ENCODE measurements around the gene AGBL4.

AGBL4 gene

GRCh38 chr1:49197081-49197480, 826.7 kb downstream of the AGBL4 start:
- no peaks in the 10 kb centered on the region for H3K9me3 ChIP-seq (ENCODE audit: low read depth, low read length)
- H3K36me3 ChIP-seq (ENCODE audit: insufficient read depth, low read length) = no peaks in the 10 kb centered on the region
- TF ChIP-seq FOXP2 (optimal IDR thresholded peaks at IDR 0.05; ENCODE audit: control extremely low read depth, extremely low read length, insufficient read depth) (no peak), EZH2 (IDR thresholded peaks at IDR 0.05) (no peak), POLR2AphosphoS5 (IDR thresholded peaks at IDR 0.05; ENCODE audit: borderline replicate concordance, low read depth, low read length) (no peak)
- DNase-seq (ENCODE audit: low read depth, low spot score) = no peak
- no peak overlapping the region for H3K9ac ChIP-seq (ENCODE audit: insufficient read length)
- H3K27ac ChIP-seq = no peak overlapping the region
- no peak overlapping the region for H3K4me3 ChIP-seq

- DNase-seq (ENCODE audit: low read depth, low spot score) = no peak
- TF ChIP-seq FOXP2 (optimal IDR thresholded peaks at IDR 0.05; ENCODE audit: control extremely low read depth, extremely low read length, insufficient read depth) = no peak
- no peak for TF ChIP-seq EZH2 (IDR thresholded peaks at IDR 0.05)
- TF ChIP-seq POLR2AphosphoS5 (IDR thresholded peaks at IDR 0.05; ENCODE audit: borderline replicate concordance, low read depth, low read length) = no peak
- no peak overlapping the region for H3K4me3 ChIP-seq
- H3K9ac ChIP-seq (ENCODE audit: insufficient read length) = no peak overlapping the region
- H3K27ac ChIP-seq = no peak overlapping the region
- H3K9me3 ChIP-seq (ENCODE audit: low read depth, low read length) = no peaks in the 10 kb centered on the region
- no peaks in the 10 kb centered on the region for H3K36me3 ChIP-seq (ENCODE audit: insufficient read depth, low read length)
These were observed 833.6 kb downstream of the AGBL4 start for GRCh38 chr1:49190138-49190537.

- no peak overlapping the region for H3K4me3 ChIP-seq
- no peak overlapping the region for H3K9ac ChIP-seq (ENCODE audit: insufficient read length)
- no peaks in the 10 kb centered on the region for H3K9me3 ChIP-seq (ENCODE audit: low read depth, low read length)
- no peak for DNase-seq (ENCODE audit: low read depth, low spot score)
- H3K27ac ChIP-seq = no peak overlapping the region
- TF ChIP-seq POLR2AphosphoS5 (IDR thresholded peaks at IDR 0.05; ENCODE audit: borderline replicate concordance, low read depth, low read length) (no peak), FOXP2 (optimal IDR thresholded peaks at IDR 0.05; ENCODE audit: control extremely low read depth, extremely low read length, insufficient read depth) (no peak), EZH2 (IDR thresholded peaks at IDR 0.05) (no peak)
- no peaks in the 10 kb centered on the region for H3K36me3 ChIP-seq (ENCODE audit: insufficient read depth, low read length)
These were observed 836.7 kb downstream of the AGBL4 start for GRCh38 chr1:49187056-49187455.

GRCh38 chr1:49185450-49185980, 838.2 kb downstream of the AGBL4 start:
- Histone ChIP-seq H3K27ac (no peak overlapping the region), H3K4me3 (no peak overlapping the region), H3K9ac (ENCODE audit: insufficient read length) (no peak overlapping the region), H3K9me3 (ENCODE audit: low read depth, low read length) (no peaks in the 10 kb centered on the region), H3K36me3 (ENCODE audit: insufficient read depth, low read length) (no peaks in the 10 kb centered on the region)
- TF ChIP-seq EZH2 (IDR thresholded peaks at IDR 0.05) (no peak), FOXP2 (optimal IDR thresholded peaks at IDR 0.05; ENCODE audit: control extremely low read depth, extremely low read length, insufficient read depth) (no peak), POLR2AphosphoS5 (IDR thresholded peaks at IDR 0.05; ENCODE audit: borderline replicate concordance, low read depth, low read length) (no peak)
- DNase-seq (ENCODE audit: low read depth, low spot score) = no peak

GRCh38 chr1:49183489-49183888, 840.3 kb downstream of the AGBL4 start:
- Histone ChIP-seq H3K36me3 (ENCODE audit: insufficient read depth, low read length) (no peaks in the 10 kb centered on the region), H3K9me3 (ENCODE audit: low read depth, low read length) (no peaks in the 10 kb centered on the region), H3K4me3 (no peak overlapping the region), H3K27ac (no peak overlapping the region), H3K9ac (ENCODE audit: insufficient read length) (no peak overlapping the region)
- DNase-seq (ENCODE audit: low read depth, low spot score) = no peak
- no peak for TF ChIP-seq EZH2 (IDR thresholded peaks at IDR 0.05)
- TF ChIP-seq FOXP2 (optimal IDR thresholded peaks at IDR 0.05; ENCODE audit: control extremely low read depth, extremely low read length, insufficient read depth) = no peak
- TF ChIP-seq POLR2AphosphoS5 (IDR thresholded peaks at IDR 0.05; ENCODE audit: borderline replicate concordance, low read depth, low read length) = no peak

- no peaks in the 10 kb centered on the region for H3K9me3 ChIP-seq (ENCODE audit: low read depth, low read length)
- no peak for DNase-seq (ENCODE audit: low read depth, low spot score)
These were observed 842.7 kb downstream of the AGBL4 start for GRCh38 chr1:49181033-49181432.

GRCh38 chr1:49171941-49172593, 851.7 kb downstream of the AGBL4 start:
- DNase-seq (ENCODE audit: low read depth, low spot score) = no peak
- TF ChIP-seq EZH2 (IDR thresholded peaks at IDR 0.05) = no peak
- TF ChIP-seq POLR2AphosphoS5 (IDR thresholded peaks at IDR 0.05; ENCODE audit: borderline replicate concordance, low read depth, low read length) = no peak
- no peak for TF ChIP-seq FOXP2 (optimal IDR thresholded peaks at IDR 0.05; ENCODE audit: control extremely low read depth, extremely low read length, insufficient read depth)
- Histone ChIP-seq H3K9ac (ENCODE audit: insufficient read length) (no peak overlapping the region), H3K9me3 (ENCODE audit: low read depth, low read length) (no peaks in the 10 kb centered on the region), H3K4me3 (no peak overlapping the region), H3K36me3 (ENCODE audit: insufficient read depth, low read length) (no peaks in the 10 kb centered on the region), H3K27ac (no peak overlapping the region)

More at GRCh38 chr1:49181033-49181432, 842.7 kb downstream of the AGBL4 start:
- H3K4me3 ChIP-seq = no peak overlapping the region
- TF ChIP-seq FOXP2 (optimal IDR thresholded peaks at IDR 0.05; ENCODE audit: control extremely low read depth, extremely low read length, insufficient read depth) (no peak), EZH2 (IDR thresholded peaks at IDR 0.05) (no peak), POLR2AphosphoS5 (IDR thresholded peaks at IDR 0.05; ENCODE audit: borderline replicate concordance, low read depth, low read length) (no peak)
- H3K9ac ChIP-seq (ENCODE audit: insufficient read length) = no peak overlapping the region
- no peaks in the 10 kb centered on the region for H3K36me3 ChIP-seq (ENCODE audit: insufficient read depth, low read length)
- H3K27ac ChIP-seq = no peak overlapping the region

- no peaks in the 10 kb centered on the region for H3K36me3 ChIP-seq (ENCODE audit: insufficient read depth, low read length)
- TF ChIP-seq POLR2AphosphoS5 (IDR thresholded peaks at IDR 0.05; ENCODE audit: borderline replicate concordance, low read depth, low read length) (no peak), FOXP2 (optimal IDR thresholded peaks at IDR 0.05; ENCODE audit: control extremely low read depth, extremely low read length, insufficient read depth) (no peak), EZH2 (IDR thresholded peaks at IDR 0.05) (no peak)
- DNase-seq (ENCODE audit: low read depth, low spot score) = no peak
- no peak overlapping the region for H3K9ac ChIP-seq (ENCODE audit: insufficient read length)
- H3K4me3 ChIP-seq = no peak overlapping the region
- H3K9me3 ChIP-seq (ENCODE audit: low read depth, low read length) = no peaks in the 10 kb centered on the region
- no peak overlapping the region for H3K27ac ChIP-seq
These were observed 857.7 kb downstream of the AGBL4 start for GRCh38 chr1:49166031-49166430.

Measured in SK-N-MC (cell line).